Measurements from ENCODE around the gene MST1.

DNA sequence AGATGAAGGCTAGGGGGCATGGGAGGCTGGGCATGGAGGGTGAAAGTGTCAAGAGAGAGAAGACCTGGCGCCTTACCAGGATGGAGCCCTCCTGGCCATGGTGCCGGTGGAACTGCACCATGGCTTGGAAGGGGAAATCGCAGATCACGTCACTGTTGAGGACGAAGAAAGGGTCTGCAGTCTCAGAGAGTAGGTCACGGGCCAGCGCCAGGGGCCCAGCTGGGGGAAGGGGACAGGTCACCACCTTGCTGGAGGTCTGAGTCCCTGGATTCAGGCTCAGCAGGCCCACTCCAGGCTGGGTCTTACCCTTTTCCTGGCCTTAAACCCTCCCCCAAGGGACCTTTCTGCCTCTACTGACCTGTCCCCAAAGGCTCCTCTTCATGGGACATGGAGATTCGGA, 33.6 kb upstream of the MST1 start:
- TF ChIP-seq, protein P1, sequence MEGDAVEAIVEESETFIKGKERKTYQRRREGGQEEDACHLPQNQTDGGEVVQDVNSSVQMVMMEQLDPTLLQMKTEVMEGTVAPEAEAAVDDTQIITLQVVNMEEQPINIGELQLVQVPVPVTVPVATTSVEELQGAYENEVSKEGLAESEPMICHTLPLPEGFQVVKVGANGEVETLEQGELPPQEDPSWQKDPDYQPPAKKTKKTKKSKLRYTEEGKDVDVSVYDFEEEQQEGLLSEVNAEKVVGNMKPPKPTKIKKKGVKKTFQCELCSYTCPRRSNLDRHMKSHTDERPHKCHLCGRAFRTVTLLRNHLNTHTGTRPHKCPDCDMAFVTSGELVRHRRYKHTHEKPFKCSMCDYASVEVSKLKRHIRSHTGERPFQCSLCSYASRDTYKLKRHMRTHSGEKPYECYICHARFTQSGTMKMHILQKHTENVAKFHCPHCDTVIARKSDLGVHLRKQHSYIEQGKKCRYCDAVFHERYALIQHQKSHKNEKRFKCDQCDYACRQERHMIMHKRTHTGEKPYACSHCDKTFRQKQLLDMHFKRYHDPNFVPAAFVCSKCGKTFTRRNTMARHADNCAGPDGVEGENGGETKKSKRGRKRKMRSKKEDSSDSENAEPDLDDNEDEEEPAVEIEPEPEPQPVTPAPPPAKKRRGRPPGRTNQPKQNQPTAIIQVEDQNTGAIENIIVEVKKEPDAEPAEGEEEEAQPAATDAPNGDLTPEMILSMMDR (IDR thresholded peaks at IDR 0.05), result no peak
- no peak for TF ChIP-seq POLR2A (IDR thresholded peaks at IDR 0.05)

All from thyroid gland (tissue), 4 donors.